ENCODE data around the gene BRPF1. TPM values are rescaled to one million over a fixed set of nuclear protein-coding genes. Genes with fewer than 3 reads are reported as not detected.
A peak's percentile ranks its signal among the peaks of the same experiment; 100 is the strongest.

The BRPF1 gene
- total and polyA plus RNA-seq, 2 experiments from 2014 or later, result 9.3 to 10.7 TPM

DNA sequence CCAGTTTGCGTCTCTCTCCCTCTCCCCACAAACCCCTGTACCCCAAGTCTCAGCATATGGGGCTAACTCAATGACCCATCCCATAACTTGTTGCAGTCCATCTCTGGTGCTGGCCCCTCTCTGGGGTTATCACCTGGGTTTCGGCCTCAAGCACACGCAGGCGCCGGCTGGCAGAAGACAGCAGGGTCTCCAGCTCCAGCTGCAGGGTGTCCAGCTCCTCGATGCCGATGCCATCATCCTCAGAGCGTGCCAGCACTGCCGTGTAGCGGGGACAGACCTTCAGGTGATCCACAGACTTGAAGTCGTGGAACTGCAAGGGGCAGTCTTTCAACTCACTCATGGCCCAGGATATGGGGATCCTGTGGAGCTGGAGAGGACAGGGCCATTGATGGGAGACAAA lies 59.6 kb downstream of the BRPF1 start:
- H3K4me2 ChIP-seq, result peak overlapping the region; percentile 97
- peaks cover 15% of the 10 kb centered on the region for H3K4me1 ChIP-seq (ENCODE audit: insufficient read depth)
- DNase-seq (ENCODE audit: low spot score), result no peak
- no peak overlapping the region for H2AFZ ChIP-seq
- no peaks in the 10 kb centered on the region for H3K36me3 ChIP-seq (replicated peaks; ENCODE audit: insufficient read depth, low read depth)
- TF ChIP-seq EZH2phosphoT487 (IDR thresholded peaks at IDR 0.05; ENCODE audit: low read depth, severe bottlenecking, unreplicated experiment), result no peak
- TF ChIP-seq, protein P1, sequence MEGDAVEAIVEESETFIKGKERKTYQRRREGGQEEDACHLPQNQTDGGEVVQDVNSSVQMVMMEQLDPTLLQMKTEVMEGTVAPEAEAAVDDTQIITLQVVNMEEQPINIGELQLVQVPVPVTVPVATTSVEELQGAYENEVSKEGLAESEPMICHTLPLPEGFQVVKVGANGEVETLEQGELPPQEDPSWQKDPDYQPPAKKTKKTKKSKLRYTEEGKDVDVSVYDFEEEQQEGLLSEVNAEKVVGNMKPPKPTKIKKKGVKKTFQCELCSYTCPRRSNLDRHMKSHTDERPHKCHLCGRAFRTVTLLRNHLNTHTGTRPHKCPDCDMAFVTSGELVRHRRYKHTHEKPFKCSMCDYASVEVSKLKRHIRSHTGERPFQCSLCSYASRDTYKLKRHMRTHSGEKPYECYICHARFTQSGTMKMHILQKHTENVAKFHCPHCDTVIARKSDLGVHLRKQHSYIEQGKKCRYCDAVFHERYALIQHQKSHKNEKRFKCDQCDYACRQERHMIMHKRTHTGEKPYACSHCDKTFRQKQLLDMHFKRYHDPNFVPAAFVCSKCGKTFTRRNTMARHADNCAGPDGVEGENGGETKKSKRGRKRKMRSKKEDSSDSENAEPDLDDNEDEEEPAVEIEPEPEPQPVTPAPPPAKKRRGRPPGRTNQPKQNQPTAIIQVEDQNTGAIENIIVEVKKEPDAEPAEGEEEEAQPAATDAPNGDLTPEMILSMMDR (IDR thresholded peaks at IDR 0.05; ENCODE audit: poor library complexity), result no peak
- TF ChIP-seq EZH2 (IDR thresholded peaks at IDR 0.05; ENCODE audit: borderline replicate concordance), result no peak
- peak overlapping the region; percentile 91 for H3K27ac ChIP-seq
- H3K27me3 ChIP-seq, result no peaks in the 10 kb centered on the region
- no peaks in the 10 kb centered on the region for H3K9me2 ChIP-seq (replicated peaks; ENCODE audit: insufficient read depth)
- no peak overlapping the region for H3K4me3 ChIP-seq
- no peaks in the 10 kb centered on the region for H3K9me3 ChIP-seq (ENCODE audit: low read depth)
- H4K20me1 ChIP-seq (ENCODE audit: insufficient read depth, poor library complexity, severe bottlenecking), result peaks cover 4% of the 10 kb centered on the region
- peaks cover 42% of the 10 kb centered on the region for H3K79me2 ChIP-seq
- WGBS (ENCODE audit: low lambda C conversion rate, missing lambda C conversion rate), result 94% methylated on average over 11 of the region's 11 CpGs

- Histone ChIP-seq H3K36me3 (replicated peaks; ENCODE audit: insufficient read depth, low read depth) (no peaks in the 10 kb centered on the region), H2AFZ (peak overlapping the region; percentile 39), H4K20me1 (ENCODE audit: insufficient read depth, poor library complexity, severe bottlenecking) (peaks cover 4% of the 10 kb centered on the region), H3K79me2 (peaks cover 49% of the 10 kb centered on the region), H3K4me2 (peak overlapping the region; percentile 97), H3K4me1 (ENCODE audit: insufficient read depth) (peaks cover 15% of the 10 kb centered on the region), H3K27me3 (no peaks in the 10 kb centered on the region), H3K27ac (peak overlapping the region; percentile 91), H3K9me2 (replicated peaks; ENCODE audit: insufficient read depth) (no peaks in the 10 kb centered on the region), H3K9me3 (ENCODE audit: low read depth) (no peaks in the 10 kb centered on the region), H3K4me3 (peak overlapping the region; percentile 81)
- DNase-seq (ENCODE audit: low spot score), result no peak
- WGBS (ENCODE audit: low lambda C conversion rate, missing lambda C conversion rate), result 21% methylated on average over 12 of the region's 14 CpGs
- TF ChIP-seq, protein P1 (IDR thresholded peaks at IDR 0.05; ENCODE audit: poor library complexity), result no peak
- TF ChIP-seq EZH2 (IDR thresholded peaks at IDR 0.05; ENCODE audit: borderline replicate concordance) (no peak), EZH2phosphoT487 (IDR thresholded peaks at IDR 0.05; ENCODE audit: low read depth, severe bottlenecking, unreplicated experiment) (no peak)
These were observed 60.4 kb downstream of the BRPF1 start for GRCh38 chr3:9791790-9792404.

DNA sequence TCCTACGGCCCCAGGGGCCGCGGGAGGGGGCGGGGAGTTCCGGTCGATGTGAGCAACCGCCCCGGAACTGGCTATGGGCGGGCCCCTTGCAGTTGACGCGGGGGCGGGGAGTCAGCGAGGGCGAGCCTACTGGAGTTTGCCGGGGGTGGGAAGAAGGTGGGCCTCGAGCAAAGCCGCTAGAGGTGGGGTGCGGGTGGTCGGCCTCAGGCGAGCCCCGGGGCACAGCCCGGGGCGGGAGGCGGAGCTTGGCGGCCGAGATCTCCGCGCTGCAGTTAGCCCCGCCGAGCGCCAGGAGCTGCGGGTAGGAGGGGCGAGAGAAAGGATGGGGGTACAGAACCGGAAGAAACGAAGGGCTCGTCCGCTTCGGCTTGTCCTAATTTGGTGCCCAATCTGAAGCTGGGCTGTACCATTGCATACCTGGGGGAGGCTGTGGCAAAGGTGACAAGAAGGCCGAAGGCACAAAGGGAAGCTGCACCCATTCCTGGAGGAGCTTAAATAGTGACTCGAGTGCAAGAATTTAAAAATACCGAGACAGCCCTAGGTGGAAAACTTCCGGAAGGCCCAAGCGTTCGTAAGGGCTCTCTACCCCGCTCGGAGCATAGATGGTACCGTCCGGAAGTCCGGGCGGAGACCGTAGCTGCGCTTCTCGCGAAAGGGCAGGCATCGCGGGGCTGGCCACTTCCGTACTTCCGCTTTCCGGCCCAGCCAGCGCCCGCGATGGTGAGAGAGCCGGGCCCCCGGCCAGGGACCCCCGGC lies 61.0 kb downstream of the BRPF1 start, which contains the start of the genes ARPC4 and TADA3:
Gene ARPC4 (plus strand): TSS at position 678 of the 756 bp plus-strand sequence. CDS start 40 bp downstream, at position 718.
Gene TADA3 (minus strand): TSS at position 69 of the 756 bp plus-strand sequence. CDS start 1,007 bp downstream, outside the sequence.
- Histone ChIP-seq H3K79me2 (peaks cover 56% of the 10 kb centered on the region), H3K27me3 (no peaks in the 10 kb centered on the region), H3K4me1 (ENCODE audit: insufficient read depth) (peaks cover 15% of the 10 kb centered on the region), H3K36me3 (replicated peaks; ENCODE audit: insufficient read depth, low read depth) (no peaks in the 10 kb centered on the region), H2AFZ (peak within 1 kb of the TSS; percentile 39), H3K9me2 (replicated peaks; ENCODE audit: insufficient read depth) (no peaks in the 10 kb centered on the region), H3K4me3 (peak within 1 kb of the TSS; percentile 81), H3K4me2 (peak within 1 kb of the TSS; percentile 97), H3K9me3 (ENCODE audit: low read depth) (no peaks in the 10 kb centered on the region), H3K27ac (peak within 1 kb of the TSS; percentile 91), H4K20me1 (ENCODE audit: insufficient read depth, poor library complexity, severe bottlenecking) (peaks cover 8% of the 10 kb centered on the region)
- DNase-seq (ENCODE audit: low spot score), result peak; percentile 95
- WGBS (ENCODE audit: low lambda C conversion rate, missing lambda C conversion rate), result 1% methylated on average over 40 of the region's 65 CpGs
- TF ChIP-seq EZH2phosphoT487 (IDR thresholded peaks at IDR 0.05; ENCODE audit: low read depth, severe bottlenecking, unreplicated experiment), result no peak
- TF ChIP-seq EZH2 (IDR thresholded peaks at IDR 0.05; ENCODE audit: borderline replicate concordance), result no peak
- TF ChIP-seq, protein P1 (IDR thresholded peaks at IDR 0.05; ENCODE audit: poor library complexity), result no peak

Measured in hepatocyte (in vitro differentiated cells).